GM12801 (cell line): ENCODE results near the gene TMEM127.

Experiments
- TF ChIP-seq, protein P1 (sequence below): IDR thresholded peaks from one replicate; pipeline ENCODE4 v1.5.1; 2011; ENCODE audit warnings: control low read depth; ENCODE audit not compliant: insufficient read length; ENCODE audit errors: extremely low read depth

TMEM127 gene

GRCh38 chr2:96213379-96213778 lies 52.4 kb downstream of the TMEM127 start:
- TF ChIP-seq, protein P1, sequence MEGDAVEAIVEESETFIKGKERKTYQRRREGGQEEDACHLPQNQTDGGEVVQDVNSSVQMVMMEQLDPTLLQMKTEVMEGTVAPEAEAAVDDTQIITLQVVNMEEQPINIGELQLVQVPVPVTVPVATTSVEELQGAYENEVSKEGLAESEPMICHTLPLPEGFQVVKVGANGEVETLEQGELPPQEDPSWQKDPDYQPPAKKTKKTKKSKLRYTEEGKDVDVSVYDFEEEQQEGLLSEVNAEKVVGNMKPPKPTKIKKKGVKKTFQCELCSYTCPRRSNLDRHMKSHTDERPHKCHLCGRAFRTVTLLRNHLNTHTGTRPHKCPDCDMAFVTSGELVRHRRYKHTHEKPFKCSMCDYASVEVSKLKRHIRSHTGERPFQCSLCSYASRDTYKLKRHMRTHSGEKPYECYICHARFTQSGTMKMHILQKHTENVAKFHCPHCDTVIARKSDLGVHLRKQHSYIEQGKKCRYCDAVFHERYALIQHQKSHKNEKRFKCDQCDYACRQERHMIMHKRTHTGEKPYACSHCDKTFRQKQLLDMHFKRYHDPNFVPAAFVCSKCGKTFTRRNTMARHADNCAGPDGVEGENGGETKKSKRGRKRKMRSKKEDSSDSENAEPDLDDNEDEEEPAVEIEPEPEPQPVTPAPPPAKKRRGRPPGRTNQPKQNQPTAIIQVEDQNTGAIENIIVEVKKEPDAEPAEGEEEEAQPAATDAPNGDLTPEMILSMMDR: no peak

- TF ChIP-seq, protein P1: no peak
Measured at GRCh38 chr2:96212339-96212738, 53.5 kb downstream of the TMEM127 start.

DNA sequence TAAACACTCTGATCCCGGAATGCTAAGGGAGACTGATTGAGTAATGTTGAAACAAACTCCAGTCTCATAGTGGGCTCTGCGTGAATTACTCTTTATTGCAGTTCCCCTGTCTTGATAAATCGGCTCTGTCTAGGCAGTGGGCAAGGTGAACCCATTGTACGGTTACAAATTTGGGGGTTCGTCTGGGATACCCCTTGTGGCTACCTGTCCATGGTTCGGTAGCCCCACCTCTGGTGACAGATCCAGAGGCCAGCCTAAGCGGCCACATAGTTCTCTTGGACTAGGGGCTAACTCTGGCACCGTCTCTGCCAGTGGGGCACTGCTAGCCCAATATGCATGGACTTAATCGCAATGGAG lies 56.1 kb downstream of the TMEM127 start:
- TF ChIP-seq, protein P1: no peak

- TF ChIP-seq, protein P1: no peak
Measured at GRCh38 chr2:96209011-96209728, 56.6 kb downstream of the TMEM127 start.

DNA sequence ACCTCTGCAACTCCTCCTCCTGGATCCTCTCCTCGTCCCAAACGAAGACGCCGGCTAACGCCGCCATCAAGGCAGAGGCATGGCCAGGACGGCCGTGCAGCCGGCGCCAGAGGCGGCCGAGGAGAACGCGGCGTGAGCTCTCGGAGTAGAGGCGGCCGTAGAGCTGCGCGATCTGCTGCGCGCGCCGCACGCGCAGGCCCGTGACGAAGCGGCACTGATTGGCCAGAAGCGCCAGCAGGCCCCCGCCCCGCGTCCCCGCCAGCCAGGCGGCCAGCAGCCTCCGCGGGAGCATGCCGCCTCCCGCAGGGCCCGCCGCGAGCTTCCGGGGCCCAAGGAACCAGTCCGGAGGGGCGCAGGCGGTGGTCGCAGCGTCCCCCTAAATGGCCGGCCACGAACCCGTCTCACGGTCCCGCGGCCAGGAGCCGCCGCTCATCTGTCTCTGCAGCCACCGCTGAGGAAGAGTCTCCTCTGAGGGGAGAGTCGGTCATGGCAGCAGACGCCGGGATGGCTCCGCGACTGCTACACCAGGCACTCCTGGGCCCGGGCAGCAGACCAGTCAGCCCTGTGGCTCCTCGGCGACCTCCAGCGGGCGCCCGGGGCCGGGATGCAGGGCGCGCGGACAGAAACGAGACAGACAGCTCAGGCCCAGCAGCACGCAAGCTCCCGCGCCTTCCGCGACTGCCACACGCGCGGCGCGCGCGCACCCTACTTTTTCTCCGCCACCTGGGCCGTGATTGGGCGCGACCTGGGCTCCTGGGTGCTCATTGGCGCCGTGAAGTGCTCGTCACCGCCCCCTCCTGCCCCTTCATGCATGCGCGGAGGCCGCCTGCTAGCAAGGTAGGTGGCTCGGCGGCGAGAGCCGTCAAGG lies 57.4 kb downstream of the TMEM127 start, which contains the start of gene STARD7:
STARD7 (minus strand) TSS at position 685 of the 868 bp plus-strand sequence; CDS start at position 292, 393 bp downstream.
- TF ChIP-seq, protein P1: no peak

DNA sequence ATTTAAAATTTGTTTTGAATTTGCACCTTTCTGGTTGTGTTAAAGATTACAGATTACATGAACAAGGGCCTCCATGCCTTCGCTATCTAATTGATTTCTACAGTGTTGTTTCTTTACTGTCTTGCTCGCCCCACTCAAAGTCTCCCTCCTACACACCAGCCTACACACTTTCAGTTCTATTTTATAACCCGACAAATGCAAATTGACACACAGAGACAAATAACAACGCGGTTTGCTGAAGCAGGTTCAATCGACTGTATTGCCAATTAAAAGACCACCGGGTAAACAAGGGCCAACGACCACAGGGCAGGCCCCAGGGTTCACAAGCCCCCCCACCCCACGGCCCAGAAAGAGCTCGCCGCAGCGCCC lies 58.0 kb downstream of the TMEM127 start:
- TF ChIP-seq, protein P1: no peak

DNA sequence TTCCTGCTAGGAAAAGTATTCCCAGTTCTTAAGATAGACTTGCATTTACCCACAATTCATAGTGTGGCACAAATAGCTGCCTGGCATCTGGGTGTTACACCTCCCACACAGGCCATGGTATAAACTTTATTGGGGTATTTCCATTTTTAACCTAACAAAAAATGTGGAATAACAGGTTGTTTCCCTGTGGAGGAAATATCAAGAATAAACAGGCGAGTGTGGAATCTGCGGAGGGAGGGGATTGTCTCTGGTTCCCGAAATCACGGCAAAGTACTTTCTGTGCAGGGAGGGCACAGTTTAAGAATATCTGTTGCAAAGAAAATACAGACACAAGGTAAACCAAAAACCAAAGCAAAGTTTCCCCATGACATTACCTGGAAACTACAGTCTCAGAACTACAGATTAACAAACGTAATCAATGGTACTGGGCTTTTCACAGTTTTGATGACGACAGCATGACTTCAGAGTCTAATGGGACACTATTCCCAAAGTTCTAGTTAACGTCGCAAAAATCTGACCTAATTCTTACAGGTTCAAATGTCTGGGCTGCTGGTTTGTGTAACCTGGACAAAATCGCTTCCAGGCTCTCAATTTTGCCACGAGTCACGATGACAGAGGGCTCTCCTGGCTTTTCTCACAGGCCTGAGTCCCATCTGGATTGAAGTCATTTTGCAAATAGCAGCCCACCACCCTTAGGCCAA lies 58.6 kb downstream of the TMEM127 start:
- TF ChIP-seq, protein P1: no peak
